ENCODE measurements around the gene NOP9.

NOP9 gene

GRCh38 chr14:24284501-24285035 lies 15.1 kb upstream of the NOP9 start:
- DNase-seq (ENCODE audit: low spot score), result no peak

GRCh38 chr14:24285351-24285750 lies 14.3 kb upstream of the NOP9 start:
- TF ChIP-seq, protein P1, sequence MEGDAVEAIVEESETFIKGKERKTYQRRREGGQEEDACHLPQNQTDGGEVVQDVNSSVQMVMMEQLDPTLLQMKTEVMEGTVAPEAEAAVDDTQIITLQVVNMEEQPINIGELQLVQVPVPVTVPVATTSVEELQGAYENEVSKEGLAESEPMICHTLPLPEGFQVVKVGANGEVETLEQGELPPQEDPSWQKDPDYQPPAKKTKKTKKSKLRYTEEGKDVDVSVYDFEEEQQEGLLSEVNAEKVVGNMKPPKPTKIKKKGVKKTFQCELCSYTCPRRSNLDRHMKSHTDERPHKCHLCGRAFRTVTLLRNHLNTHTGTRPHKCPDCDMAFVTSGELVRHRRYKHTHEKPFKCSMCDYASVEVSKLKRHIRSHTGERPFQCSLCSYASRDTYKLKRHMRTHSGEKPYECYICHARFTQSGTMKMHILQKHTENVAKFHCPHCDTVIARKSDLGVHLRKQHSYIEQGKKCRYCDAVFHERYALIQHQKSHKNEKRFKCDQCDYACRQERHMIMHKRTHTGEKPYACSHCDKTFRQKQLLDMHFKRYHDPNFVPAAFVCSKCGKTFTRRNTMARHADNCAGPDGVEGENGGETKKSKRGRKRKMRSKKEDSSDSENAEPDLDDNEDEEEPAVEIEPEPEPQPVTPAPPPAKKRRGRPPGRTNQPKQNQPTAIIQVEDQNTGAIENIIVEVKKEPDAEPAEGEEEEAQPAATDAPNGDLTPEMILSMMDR (IDR thresholded peaks at IDR 0.05; ENCODE audit: extremely low read depth, missing control alignments), result no peak
- DNase-seq (ENCODE audit: low spot score), result no peak

More at GRCh38 chr14:24284501-24285035, 15.1 kb upstream of the NOP9 start:
- TF ChIP-seq, protein P1 (IDR thresholded peaks at IDR 0.05; ENCODE audit: extremely low read depth, missing control alignments), result no peak

DNA sequence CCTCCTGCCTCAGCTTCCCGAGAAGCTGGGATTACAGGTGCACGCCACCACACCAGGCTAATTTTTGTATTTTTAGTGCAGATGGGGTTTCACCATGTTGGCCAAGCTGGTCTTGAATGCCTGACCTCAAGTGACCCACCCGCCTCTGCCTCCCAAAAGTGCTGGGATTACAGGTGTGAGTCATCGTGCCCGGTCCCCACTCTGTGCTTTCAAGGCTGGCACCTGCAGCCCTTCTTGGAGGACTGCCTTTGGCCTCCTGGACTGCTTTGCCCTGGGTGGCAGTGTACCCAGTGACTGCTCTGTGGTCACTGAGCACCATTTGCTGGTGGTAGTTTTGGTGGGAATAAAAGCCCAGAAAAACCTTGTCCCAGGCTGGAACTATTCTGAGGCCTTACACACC lies 12.7 kb upstream of the NOP9 start:
- DNase-seq (ENCODE audit: low spot score), result no peak
- TF ChIP-seq, protein P1 (IDR thresholded peaks at IDR 0.05; ENCODE audit: extremely low read depth, missing control alignments), result no peak

GRCh38 chr14:24289649-24290280 lies 9.9 kb upstream of the NOP9 start:
- TF ChIP-seq, protein P1 (IDR thresholded peaks at IDR 0.05; ENCODE audit: extremely low read depth, missing control alignments), result no peak
- no peak for DNase-seq (ENCODE audit: low spot score)

DNA sequence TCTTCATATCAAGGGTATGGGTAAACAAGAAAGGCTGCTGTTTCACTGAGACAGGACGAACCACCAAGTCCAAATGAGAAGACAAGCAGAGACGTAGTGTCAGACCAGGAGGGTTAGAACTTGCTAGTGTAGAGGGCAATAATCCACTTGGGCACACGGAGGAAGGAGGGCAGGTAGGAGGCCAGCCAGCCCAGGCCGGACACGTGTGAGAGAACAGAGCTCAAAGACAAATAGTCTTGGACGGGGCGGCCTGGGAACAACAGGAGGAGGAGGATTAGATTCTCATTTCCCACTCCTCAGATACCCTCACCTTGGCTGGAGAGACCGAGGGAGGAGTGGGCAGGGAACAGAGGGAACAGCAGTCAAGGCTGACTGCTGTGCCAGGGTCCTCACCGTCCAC lies 8.9 kb upstream of the NOP9 start:
- DNase-seq (ENCODE audit: low spot score), result no peak
- TF ChIP-seq, protein P1 (IDR thresholded peaks at IDR 0.05; ENCODE audit: extremely low read depth, missing control alignments), result no peak

DNA sequence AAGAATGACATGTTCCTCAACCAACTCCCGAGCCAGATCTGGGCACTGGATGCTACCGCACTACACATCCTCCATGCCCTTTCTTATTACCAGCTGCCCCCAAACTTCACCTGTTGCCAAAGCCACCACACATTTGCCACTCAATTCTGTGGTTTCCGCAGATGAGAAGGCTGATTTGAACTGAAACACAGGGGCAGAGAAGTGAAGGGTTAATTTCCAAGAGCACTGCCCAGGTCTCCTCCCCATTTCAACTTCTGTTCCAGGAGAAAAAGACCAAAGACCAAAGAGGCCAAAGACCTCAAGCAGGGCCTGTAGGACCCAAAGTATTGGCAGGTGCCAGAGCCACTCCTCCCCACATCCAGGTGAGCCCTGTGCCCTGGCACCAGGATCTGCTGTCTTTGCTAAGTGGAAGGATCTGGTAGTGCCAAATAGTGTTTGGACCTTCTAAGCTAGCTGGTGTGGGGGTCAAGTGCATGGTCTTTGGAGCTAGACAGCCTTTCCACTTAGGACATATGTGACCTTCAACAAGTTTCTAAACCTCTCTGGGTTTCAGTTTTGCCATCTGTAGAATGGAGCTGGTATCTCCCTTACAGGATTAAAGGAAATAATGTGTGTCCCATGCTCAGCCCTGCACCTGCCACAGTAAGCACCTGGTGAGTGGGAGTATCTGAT lies 8.1 kb upstream of the NOP9 start:
- TF ChIP-seq, protein P1 (IDR thresholded peaks at IDR 0.05; ENCODE audit: extremely low read depth, missing control alignments), result no peak
- no peak for DNase-seq (ENCODE audit: low spot score)

GRCh38 chr14:24292118-24292807 lies 7.4 kb upstream of the NOP9 start:
- no peak for DNase-seq (ENCODE audit: low spot score)
- TF ChIP-seq, protein P1 (IDR thresholded peaks at IDR 0.05; ENCODE audit: extremely low read depth, missing control alignments), result no peak
